SK-N-SH (cell line): Measurements from ENCODE around the gene RAB40C. TPM values are rescaled to one million over a fixed set of nuclear protein-coding genes. Genes with fewer than 3 reads are reported as not detected.

Experiments used
- CTCF ChIA-PET: fragments of 300-600, 350-600 bp; formaldehyde crosslinking; extraction: SDS; loops from one replicate; lab custom pipeline; 2021; lab: Yijun Ruan, JAX
- POLR2A ChIA-PET: fragments of 350-600 bp; sonication (Branson Sonifier 250); formaldehyde crosslinking; extraction: SDS; loops from one replicate; lab custom pipeline; 2020; ENCODE audit warnings: antibody characterized with exemption, inconsistent platforms; lab: Yijun Ruan, JAX
- DNase-seq: peaks from one replicate; pipeline ENCODE4 v3.0.0; 2012
- H2AFZ ChIP-seq: fragments of 200-600 bp; sonication (generic); 2 replicates; pipeline ENCODE4 v1.8.1; 2016; ENCODE audit warnings: antibody characterized with exemption, mild to moderate bottlenecking, low read depth
- H3F3A ChIP-seq: fragments of 200-600 bp; sonication (generic); replicated peaks from 2 replicates; pipeline ENCODE3; 2016; ENCODE audit warnings: antibody characterized with exemption, mild to moderate bottlenecking; ENCODE audit not compliant: insufficient read depth
- H3K27ac ChIP-seq, 2 experiments: fragments of 200-500 bp in 1 of 2; fragments of 200-600 bp in 1 of 2; sonication (Bioruptor generic) in 1 of 2; sonication (generic), shearing (Covaris generic) in 1 of 2; 2 replicates each; pipeline versions ENCODE4 v1.5.1 to v1.6.1; 2014 to 2016; ENCODE audit warnings: low read depth in 2 of 2, inconsistent platforms in 1 of 2, low read length in 1 of 2, mild to moderate bottlenecking in 1 of 2, mixed read lengths in 1 of 2
- H3K27me3 ChIP-seq: fragments of 200-600 bp; sonication (generic), shearing (Covaris generic); 2 replicates; pipeline ENCODE4 v1.6.1; 2016; ENCODE audit warnings: mixed run types; ENCODE audit not compliant: insufficient read depth
- H3K36me3 ChIP-seq, 2 experiments: fragments of 200-500 bp in 1 of 2; fragments of 200-600 bp in 1 of 2; sonication (Bioruptor generic) in 1 of 2; sonication (generic) in 1 of 2; replicated peaks in 1 of 2; 2 replicates each; pipeline versions ENCODE3 to v1.5.1; 2014 to 2016; ENCODE audit warnings: low read length in 1 of 2, mild to moderate bottlenecking in 1 of 2; ENCODE audit not compliant: insufficient read depth in 2 of 2, control insufficient read depth in 1 of 2
- H3K4me1 ChIP-seq, 2 experiments: fragments of 200-500 bp in 1 of 2; fragments of 200-600 bp in 1 of 2; sonication (Bioruptor generic) in 1 of 2; sonication (generic), shearing (Covaris generic) in 1 of 2; 2 replicates each; pipeline versions ENCODE4 v1.5.1 to v1.6.1; 2014 to 2016; ENCODE audit warnings: low read depth in 1 of 2, low read length in 1 of 2, mixed run types in 1 of 2; ENCODE audit not compliant: insufficient read depth in 2 of 2, control insufficient read depth in 1 of 2
- H3K4me2 ChIP-seq: fragments of 200-600 bp; sonication (generic), shearing (Covaris generic); 2 replicates; pipeline ENCODE4 v1.6.1; 2017; ENCODE audit warnings: mixed run types
- H3K4me3 ChIP-seq, 2 experiments: fragments of 200-500 bp in 1 of 2; fragments of 200-600 bp in 1 of 2; sonication (Bioruptor generic) in 1 of 2; sonication (generic), shearing (Covaris generic) in 1 of 2; 2 replicates each; pipeline versions ENCODE4 v1.5.1 to v1.8.1; 2014 to 2016; ENCODE audit warnings: low read depth in 2 of 2, inconsistent platforms in 1 of 2, low read length in 1 of 2, mild to moderate bottlenecking in 1 of 2, mixed read lengths in 1 of 2, moderate library complexity in 1 of 2
- H3K79me2 ChIP-seq: fragments of 200-600 bp; sonication (generic); 2 replicates; pipeline ENCODE4 v1.8.1; 2017; ENCODE audit warnings: mild to moderate bottlenecking; ENCODE audit not compliant: insufficient read depth
- H3K9ac ChIP-seq: fragments of 200-600 bp; sonication (generic); 2 replicates; pipeline ENCODE4 v1.6.1; 2017; ENCODE audit warnings: mixed run types
- H3K9me2 ChIP-seq: fragments of 200-600 bp; sonication (generic); 2 replicates; pipeline ENCODE4 v1.6.1; 2017; ENCODE audit warnings: mixed run types
- H3K9me3 ChIP-seq: fragments of 200-600 bp; sonication (generic); 2 replicates; pipeline ENCODE4 v1.6.1; 2017; ENCODE audit warnings: mixed run types, mild to moderate bottlenecking, moderate library complexity
- H4K20me1 ChIP-seq: fragments of 200-600 bp; sonication (generic); 2 replicates; pipeline ENCODE4 v1.6.1; 2017; ENCODE audit warnings: mild to moderate bottlenecking, mixed run types; ENCODE audit not compliant: insufficient read depth
- CHD2 ChIP-seq: fragments of 150-350 bp; IDR thresholded peaks from 2 replicates; pipeline ENCODE4 v1.6.1; 2018; ENCODE audit warnings: low read length; ENCODE audit not compliant: partially characterized antibody
- EP300 ChIP-seq, 2 experiments: IDR thresholded peaks; 2 replicates each; pipeline versions ENCODE4 v1.4.0 to v1.6.1; 2012; ENCODE audit warnings: borderline replicate concordance in 1 of 2, low read depth in 1 of 2, low read length in 1 of 2
- FOXM1 ChIP-seq: IDR thresholded peaks from 2 replicates; pipeline ENCODE4 v1.4.0; 2012; ENCODE audit warnings: low read depth, mild to moderate bottlenecking
- IRF3 ChIP-seq: fragments of 150-350 bp; IDR thresholded peaks from 2 replicates; pipeline ENCODE4 v1.6.1; 2016; ENCODE audit warnings: mild to moderate bottlenecking, low read depth, low read length
- MXI1 ChIP-seq: IDR thresholded peaks from 2 replicates; pipeline ENCODE4 v1.6.1; 2012; ENCODE audit warnings: mild to moderate bottlenecking, low read depth, low read length, improper control_type of control experiment
- NRF1 ChIP-seq: IDR thresholded peaks from 2 replicates; pipeline ENCODE4 v1.6.1; 2012; ENCODE audit warnings: low read depth, mild to moderate bottlenecking, low read length
- PBX3 ChIP-seq: IDR thresholded peaks from 2 replicates; pipeline ENCODE4; 2012
- RCOR1 ChIP-seq: fragments of 150-350 bp; IDR thresholded peaks from 2 replicates; pipeline ENCODE4 v1.6.1; 2017; ENCODE audit warnings: antibody characterized with exemption, low read length
- REST ChIP-seq: IDR thresholded peaks from 2 replicates; pipeline ENCODE4 v1.6.1; 2012; ENCODE audit warnings: mild to moderate bottlenecking, low read depth, low read length, moderate library complexity
- RXRA ChIP-seq: IDR thresholded peaks from 2 replicates; pipeline ENCODE4 v1.4.0; 2012; ENCODE audit warnings: low read depth, mild to moderate bottlenecking, borderline replicate concordance
- SIN3A ChIP-seq: IDR thresholded peaks from 2 replicates; pipeline ENCODE4 v1.6.1; 2012; ENCODE audit warnings: low read depth, mild to moderate bottlenecking, low read length, moderate library complexity, borderline replicate concordance
- TAF1 ChIP-seq: IDR thresholded peaks from 2 replicates; pipeline ENCODE4 v1.6.1; 2012; ENCODE audit warnings: low read depth, mild to moderate bottlenecking, low read length, moderate library complexity, borderline replicate concordance
- TCF12 ChIP-seq: IDR thresholded peaks from 2 replicates; pipeline ENCODE4 v1.4.0; 2012
- USF2 ChIP-seq: fragments of 150-350 bp; IDR thresholded peaks from 2 replicates; pipeline ENCODE4 v1.6.1; 2017; ENCODE audit warnings: antibody characterized with exemption, low read length, low read depth, borderline replicate concordance
- whole genome bisulfite sequencing: methylation state at CpG from one replicate; pipeline ENCODE4 v1.1.6; 2017; ENCODE audit warnings: low lambda C conversion rate; 5-methylcytosine and 5-hydroxymethylcytosine counted together
- polyA plus RNA-seq, 3 experiments: library from polyadenylated mRNA; depleted of rRNA; stranded (reverse); fragments of >200 nt; gene quantifications; 2 replicates each; pipeline ENCODE4 v1.2.3, GENCODE V29; 2012

Gene RAB40C
- polyA plus RNA-seq, 1 of the 3 experiments (the other 2 are of a cell fraction), result 13.0 TPM

- H3K4me3 ChIP-seq, result no peak overlapping the region
- 95% methylated on average over 20 of the region's 21 CpGs for WGBS
- POLR2A ChIA-PET, result interaction anchor here (1.1 kb wide), 1 partner anchor 220 kb away, joined by 3 read pairs; the partner anchor contains the start of gene DECR2
Observed at GRCh38 chr16:621526-622105, 31.8 kb downstream of the RAB40C start.

GRCh38 chr16:622920-623280, 33.0 kb downstream of the RAB40C start:
- Histone ChIP-seq H3K27ac (no peak overlapping the region), H3K9me3 (no peaks in the 10 kb centered on the region), H3K4me2 (no peak overlapping the region), H3F3A (peaks cover 5% of the 10 kb centered on the region), H4K20me1 (peaks cover 10% of the 10 kb centered on the region; the same call in 1 of the 2 replicates), H3K27me3 (no peaks in the 10 kb centered on the region), H3K4me3 (no peak overlapping the region), H3K4me1 (peaks cover 10 to 13% of the 10 kb centered on the region in 2 experiments; a peak in 3 of 4 replicates), H3K9ac (no peak overlapping the region), H3K79me2 (peaks cover 5% of the 10 kb centered on the region; the same call in 1 of the 2 replicates), H3K9me2 (no peaks in the 10 kb centered on the region), H3K36me3 (peaks cover 0 to 3% of the 10 kb centered on the region in 2 experiments), H2AFZ (no peak overlapping the region)
- 96% methylated on average over 14 of the region's 17 CpGs for WGBS
- DNase-seq, result no peak
- ChIA-PET POLR2A (no interaction called here), CTCF (interaction anchor here (0.5 to 2.8 kb wide), 3 partner anchors 13 to 542 kb away, joined by 3 to 11 read pairs (median 4); no protein-coding TSS in a partner anchor)
- no peak for TF ChIP-seq REST
- no peak for TF ChIP-seq FOXM1
- TF ChIP-seq MXI1, result no peak
- TF ChIP-seq TCF12, result no peak
- TF ChIP-seq USF2, result no peak
- TF ChIP-seq PBX3, result no peak
- no peak for TF ChIP-seq RXRA
- no peak for TF ChIP-seq TAF1
- no peak for TF ChIP-seq IRF3
- TF ChIP-seq EP300 (IDR thresholded peaks at IDR 0.05; ENCODE audit: borderline replicate concordance in 1 of 2, low read depth in 1 of 2, low read length in 1 of 2), result no peak
- no peak for TF ChIP-seq NRF1
- no peak for TF ChIP-seq RCOR1

More at GRCh38 chr16:621526-622105, 31.8 kb downstream of the RAB40C start:
- Histone ChIP-seq H3K9me2 (no peaks in the 10 kb centered on the region), H3K9me3 (no peaks in the 10 kb centered on the region), H3K4me1 (peaks cover 4 to 13% of the 10 kb centered on the region in 2 experiments; a peak in 2 of 4 replicates), H2AFZ (no peak overlapping the region), H3F3A (peaks cover 5% of the 10 kb centered on the region), H3K36me3 (peaks cover 0 to 3% of the 10 kb centered on the region in 2 experiments), H3K9ac (no peak overlapping the region), H3K4me2 (no peak overlapping the region), H3K79me2 (peaks cover 5% of the 10 kb centered on the region; the same call in 1 of the 2 replicates), H4K20me1 (peaks cover 10% of the 10 kb centered on the region; the same call in 1 of the 2 replicates), H3K27ac (no peak overlapping the region), H3K27me3 (no peaks in the 10 kb centered on the region)
- CTCF ChIA-PET, result interaction anchor here (2.5 to 2.8 kb wide), 2 partner anchors 12 to 21 kb away, joined by 9 to 11 read pairs; no protein-coding TSS in a partner anchor
- DNase-seq, result no peak
- TF ChIP-seq SIN3A (no peak), MXI1 (no peak), TCF12 (no peak), USF2 (no peak), CHD2 (no peak)
